Measurements from ENCODE around the gene ITCH.
"Not testable (repeated sequence)": the region's sequence is repeated elsewhere in the genome, so short reads cannot be mapped to it uniquely, and the experiment has no call there.

Gene ITCH

DNA sequence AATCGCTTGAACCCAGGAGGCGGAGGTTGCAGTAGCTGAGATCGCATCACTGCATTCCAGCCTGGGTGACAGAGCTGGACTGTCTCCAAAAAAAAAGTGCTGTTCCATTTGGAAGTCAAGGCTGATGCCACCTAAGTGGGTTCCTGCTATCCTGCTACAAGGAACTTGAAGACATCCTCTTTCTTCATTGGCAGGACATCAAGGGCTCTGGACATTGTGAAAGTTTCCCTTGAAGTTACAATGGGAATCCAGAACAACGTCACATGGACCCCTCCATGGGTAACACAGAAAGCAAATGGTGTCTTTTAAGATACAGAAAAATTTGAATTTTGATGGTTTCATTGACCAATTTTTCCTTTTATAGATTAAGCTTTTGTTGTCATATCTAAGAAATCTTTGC, 15.5 kb upstream of the ITCH start:
- TF ChIP-seq, protein P1, sequence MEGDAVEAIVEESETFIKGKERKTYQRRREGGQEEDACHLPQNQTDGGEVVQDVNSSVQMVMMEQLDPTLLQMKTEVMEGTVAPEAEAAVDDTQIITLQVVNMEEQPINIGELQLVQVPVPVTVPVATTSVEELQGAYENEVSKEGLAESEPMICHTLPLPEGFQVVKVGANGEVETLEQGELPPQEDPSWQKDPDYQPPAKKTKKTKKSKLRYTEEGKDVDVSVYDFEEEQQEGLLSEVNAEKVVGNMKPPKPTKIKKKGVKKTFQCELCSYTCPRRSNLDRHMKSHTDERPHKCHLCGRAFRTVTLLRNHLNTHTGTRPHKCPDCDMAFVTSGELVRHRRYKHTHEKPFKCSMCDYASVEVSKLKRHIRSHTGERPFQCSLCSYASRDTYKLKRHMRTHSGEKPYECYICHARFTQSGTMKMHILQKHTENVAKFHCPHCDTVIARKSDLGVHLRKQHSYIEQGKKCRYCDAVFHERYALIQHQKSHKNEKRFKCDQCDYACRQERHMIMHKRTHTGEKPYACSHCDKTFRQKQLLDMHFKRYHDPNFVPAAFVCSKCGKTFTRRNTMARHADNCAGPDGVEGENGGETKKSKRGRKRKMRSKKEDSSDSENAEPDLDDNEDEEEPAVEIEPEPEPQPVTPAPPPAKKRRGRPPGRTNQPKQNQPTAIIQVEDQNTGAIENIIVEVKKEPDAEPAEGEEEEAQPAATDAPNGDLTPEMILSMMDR (IDR thresholded peaks at IDR 0.05; ENCODE audit: borderline replicate concordance, insufficient read depth, low read depth, low read length): no peak
- no peak overlapping the region for H3K4me3 ChIP-seq (ENCODE audit: low read depth, low read length)

DNA sequence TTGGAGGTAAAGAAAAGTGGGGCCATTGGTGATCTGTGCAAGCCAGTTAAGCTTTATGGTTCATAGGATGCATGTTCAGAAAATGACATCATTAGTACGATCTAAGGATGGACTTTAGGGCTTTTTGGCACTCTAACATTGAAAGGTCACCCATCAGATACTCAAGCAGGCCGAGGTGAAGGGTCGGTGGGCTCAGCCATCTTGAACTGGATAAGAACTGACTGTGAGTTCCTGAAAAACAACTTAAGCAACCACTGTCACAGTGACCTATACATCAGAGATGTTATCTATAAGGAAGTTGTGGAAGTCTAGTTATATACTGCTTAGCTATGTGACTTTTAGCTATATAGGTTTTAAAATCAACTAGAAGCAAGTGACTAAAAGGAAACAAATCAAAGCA, 13.0 kb upstream of the ITCH start:
- TF ChIP-seq, protein P1 (IDR thresholded peaks at IDR 0.05; ENCODE audit: borderline replicate concordance, insufficient read depth, low read depth, low read length): no peak
- no peak overlapping the region for H3K4me3 ChIP-seq (ENCODE audit: low read depth, low read length)

DNA sequence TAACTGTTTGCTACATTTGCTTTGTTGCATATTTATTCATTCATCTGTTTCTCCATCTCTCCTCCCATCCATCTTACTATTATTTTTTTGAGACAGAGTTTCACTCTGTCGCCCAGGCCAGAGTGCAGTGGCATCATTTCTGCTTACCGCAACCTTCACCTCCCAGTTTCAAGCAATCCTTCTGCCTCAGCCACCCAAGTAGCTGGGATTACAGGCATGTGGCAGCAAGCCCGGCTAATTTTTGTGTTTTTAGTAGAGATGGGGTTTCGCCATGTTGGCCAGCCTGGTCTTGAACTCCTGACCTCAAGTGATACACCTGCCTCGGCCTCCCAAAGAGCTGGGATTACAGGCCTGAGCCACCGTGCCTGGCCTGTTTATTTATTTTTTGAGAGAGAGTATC, 9.6 kb upstream of the ITCH start:
- not testable (repeated sequence) for H3K4me3 ChIP-seq (ENCODE audit: low read depth, low read length)

DNA sequence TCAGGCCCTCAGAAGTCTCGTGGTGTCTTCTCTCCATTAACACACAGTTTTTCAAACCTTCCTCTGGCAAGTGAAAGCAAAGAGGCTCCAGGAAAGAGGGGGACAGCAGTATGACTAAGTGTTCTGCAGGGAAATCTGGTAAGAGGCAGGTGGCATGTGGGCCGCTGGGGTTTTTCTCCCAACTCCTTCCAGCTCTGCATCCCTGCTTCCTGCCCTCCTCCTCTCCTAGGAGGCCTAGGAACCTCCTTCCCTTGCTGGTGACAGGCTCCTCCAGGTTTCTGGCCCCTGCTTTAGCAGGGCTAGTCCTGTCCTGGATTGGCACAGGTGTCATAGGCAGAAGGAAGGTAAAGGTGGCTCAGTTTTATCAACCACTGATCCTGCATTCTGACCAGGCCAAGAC, 7.6 kb upstream of the ITCH start:
- TF ChIP-seq, protein P1 (IDR thresholded peaks at IDR 0.05; ENCODE audit: borderline replicate concordance, insufficient read depth, low read depth, low read length): no peak

DNA sequence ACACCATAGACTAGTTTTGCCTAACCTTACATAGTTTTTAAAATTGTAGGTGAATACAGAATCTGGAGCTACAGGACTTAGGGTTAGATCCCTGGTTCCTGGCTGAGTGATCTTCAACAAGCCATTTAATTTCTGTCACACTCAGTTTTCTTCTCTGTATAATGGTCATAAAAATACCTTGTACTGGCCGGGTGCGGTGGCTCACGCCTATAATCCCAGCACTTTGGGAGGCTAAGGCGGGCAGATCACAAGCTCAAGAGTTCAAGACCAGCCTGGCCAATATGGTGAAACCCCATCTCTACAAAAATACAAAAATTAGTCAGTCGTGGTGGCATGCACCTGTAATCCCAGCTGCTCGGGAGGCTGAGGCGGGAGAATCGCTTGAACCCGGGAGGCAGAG, 3.3 kb upstream of the ITCH start:
- not testable (repeated sequence) for H3K4me3 ChIP-seq (ENCODE audit: low read depth, low read length)

More for the DNA sequence above, 7.6 kb upstream of the ITCH start:
- no peak overlapping the region for H3K4me3 ChIP-seq (ENCODE audit: low read depth, low read length)

DNA sequence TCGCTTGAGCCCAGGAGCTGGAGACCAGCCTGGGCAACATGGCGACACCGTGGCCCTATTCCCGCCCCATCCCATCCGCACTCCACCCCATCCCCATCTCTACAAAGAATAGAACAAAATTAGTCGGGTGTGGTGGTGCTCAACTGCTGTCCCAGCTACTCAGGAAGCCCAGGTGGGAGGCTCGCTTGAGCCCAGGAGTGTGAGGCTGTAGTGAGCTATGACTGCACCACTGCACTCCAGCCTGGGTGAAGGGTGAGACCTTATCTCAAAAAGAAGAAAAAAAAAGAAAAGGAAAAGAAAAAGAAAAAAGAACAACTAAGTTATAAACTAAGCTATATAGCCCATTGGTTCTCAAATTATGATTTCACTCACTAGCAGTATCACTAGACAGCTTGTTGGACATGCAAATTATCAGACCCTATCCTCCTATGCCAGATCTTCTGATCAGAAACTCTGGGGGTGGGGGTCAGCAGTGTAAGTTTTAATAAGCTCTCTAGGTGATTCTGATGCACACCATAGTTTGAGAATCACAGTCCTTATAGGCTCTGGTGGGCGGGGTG, 491 bp upstream of the ITCH start:
- H3K4me3 ChIP-seq (ENCODE audit: low read depth, low read length): no peak overlapping the region
- TF ChIP-seq, protein P1 (IDR thresholded peaks at IDR 0.05; ENCODE audit: borderline replicate concordance, insufficient read depth, low read depth, low read length): no peak

DNA sequence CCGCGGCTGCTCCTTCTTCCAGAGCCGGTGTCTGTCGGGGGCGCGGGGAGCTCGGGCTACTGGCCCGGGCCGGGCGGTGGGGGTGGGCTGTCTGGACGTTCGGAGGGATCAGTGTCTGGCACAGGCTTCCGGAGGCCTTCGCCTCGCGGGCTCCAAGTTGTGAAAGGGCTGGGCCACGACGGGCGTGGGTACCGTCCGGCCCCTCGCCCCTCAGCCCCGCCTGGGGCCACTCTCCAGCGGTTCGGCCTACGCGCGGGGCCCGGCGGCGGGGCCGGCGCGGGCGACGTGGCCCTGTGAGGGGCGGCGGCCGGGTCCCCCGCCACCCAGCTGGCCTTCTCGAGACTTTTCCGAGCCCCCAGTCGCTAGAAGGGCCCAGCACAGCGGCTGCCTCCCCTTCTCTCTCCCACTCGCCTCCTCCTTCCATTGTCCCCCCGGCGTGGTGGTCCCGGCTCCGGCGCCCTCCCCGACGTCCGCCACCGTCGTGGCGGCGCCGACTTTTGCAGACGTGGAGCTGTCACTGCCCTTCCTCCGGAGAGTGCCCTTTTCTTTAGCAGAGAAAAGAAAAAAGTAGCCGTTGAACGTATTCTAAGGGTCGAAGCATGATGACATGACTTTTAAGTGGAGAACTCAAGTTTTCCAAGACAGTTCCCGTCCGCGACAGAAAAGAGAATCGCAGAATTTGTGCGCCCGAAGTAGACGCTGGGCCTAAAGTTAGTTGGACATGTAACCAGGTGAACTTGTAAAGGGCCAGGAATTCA, 571 bp downstream of the ITCH start:
- TF ChIP-seq, protein P1 (IDR thresholded peaks at IDR 0.05; ENCODE audit: borderline replicate concordance, insufficient read depth, low read depth, low read length): no peak

DNA sequence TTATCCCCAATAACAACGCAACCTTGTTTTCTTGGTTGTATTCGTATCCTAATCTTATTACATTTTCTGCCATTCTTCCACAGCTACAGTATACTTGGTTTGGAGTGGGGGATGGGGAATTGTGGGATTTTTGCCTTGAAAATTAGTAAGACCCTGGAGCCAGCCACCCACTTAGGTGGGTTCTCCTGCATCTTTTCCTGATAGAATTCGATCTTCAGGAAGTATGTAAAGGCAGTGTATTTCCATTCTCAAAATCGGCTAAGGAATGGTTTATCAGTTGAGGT, 1.1 kb downstream of the ITCH start:
- H3K4me3 ChIP-seq (ENCODE audit: low read depth, low read length): peak overlapping the region; percentile 74
- TF ChIP-seq, protein P1 (IDR thresholded peaks at IDR 0.05; ENCODE audit: borderline replicate concordance, insufficient read depth, low read depth, low read length): no peak

More for the DNA sequence above, 571 bp downstream of the ITCH start:
- H3K4me3 ChIP-seq (ENCODE audit: low read depth, low read length): peak overlapping the region; percentile 74
